ENCODE results near the gene CD47.

CD47 gene

DNA sequence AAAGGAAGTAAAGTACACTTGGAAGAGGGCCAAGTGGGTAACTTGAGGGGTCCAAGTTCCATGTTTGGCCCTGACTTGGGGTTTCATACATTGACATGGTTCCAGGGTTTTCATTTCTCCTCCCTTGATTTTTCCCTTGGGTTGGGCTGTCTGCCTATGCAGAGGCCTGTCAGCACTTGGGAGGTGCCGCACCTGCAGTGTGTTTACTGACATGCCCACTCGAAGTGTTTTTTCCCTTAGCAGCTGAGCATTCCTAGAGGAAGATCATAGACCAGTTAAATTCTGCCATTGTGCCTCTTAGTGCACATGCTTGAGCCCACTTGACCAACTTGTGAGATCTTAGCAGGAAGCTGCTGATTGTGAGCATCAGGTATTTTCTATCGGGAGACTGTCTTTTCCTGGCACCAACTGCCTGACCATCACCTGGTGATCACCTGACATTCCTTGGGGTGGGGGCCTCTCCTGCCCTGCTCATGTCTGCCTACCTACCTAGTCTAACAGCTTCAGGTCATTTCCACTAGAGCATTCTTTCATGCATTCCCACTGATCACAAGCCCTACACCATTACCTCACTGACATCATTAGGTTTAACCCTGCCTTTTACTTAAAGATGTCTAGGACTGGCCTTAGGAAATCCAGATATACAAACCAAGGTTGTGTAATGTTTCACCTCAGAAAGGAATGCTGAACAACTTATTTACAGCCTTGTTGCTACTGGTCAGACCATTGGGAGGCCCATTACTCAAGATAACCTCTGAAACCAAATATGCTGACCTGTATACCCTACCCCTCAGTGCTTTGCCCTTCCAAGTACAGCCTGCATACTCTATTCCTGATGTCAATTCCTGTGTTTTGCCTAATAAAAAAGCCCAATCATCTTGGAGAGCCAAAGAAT lies 68.3 kb downstream of the CD47 start:
- Histone ChIP-seq H3K4me3 (ENCODE audit: low read depth in 1 of 2, low read length in 2 of 2) (no peak overlapping the region), H3K4me1 (ENCODE audit: control insufficient read depth in 1 of 2, insufficient read depth in 2 of 2, low read length in 2 of 2) (no peaks in the 10 kb centered on the region), H3K36me3 (ENCODE audit: control insufficient read depth in 1 of 2, insufficient read depth in 2 of 2, low read length in 2 of 2) (no peaks in the 10 kb centered on the region), H3K9me3 (ENCODE audit: control insufficient read depth in 1 of 2, low read length in 2 of 2) (no peaks in the 10 kb centered on the region), H3K27ac (ENCODE audit: low read length) (no peak overlapping the region), H3K27me3 (ENCODE audit: low read depth, low read length) (no peaks in the 10 kb centered on the region)

DNA sequence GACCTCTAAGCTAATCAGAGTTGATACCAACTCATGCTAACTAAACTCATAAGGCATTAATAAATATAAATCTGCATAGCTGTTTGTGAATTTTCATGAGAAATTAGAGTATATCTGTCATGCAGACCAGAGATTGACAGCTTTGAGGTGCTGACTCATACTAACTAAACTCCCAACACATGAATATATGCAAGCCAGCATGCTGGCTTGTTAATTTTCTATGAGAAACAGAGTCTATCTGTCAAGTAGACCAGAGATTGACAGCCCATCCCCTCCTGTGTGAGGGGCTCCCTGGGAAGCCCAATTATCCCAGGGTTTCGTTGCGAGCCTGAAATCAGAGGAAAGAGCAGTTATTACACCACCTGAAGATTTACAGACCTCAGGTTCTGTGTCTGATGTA lies 69.3 kb downstream of the CD47 start:
- Histone ChIP-seq H3K9me3 (ENCODE audit: control insufficient read depth in 1 of 2, low read length in 2 of 2) (no peaks in the 10 kb centered on the region), H3K36me3 (ENCODE audit: control insufficient read depth in 1 of 2, insufficient read depth in 2 of 2, low read length in 2 of 2) (no peaks in the 10 kb centered on the region), H3K27me3 (ENCODE audit: low read depth, low read length) (no peaks in the 10 kb centered on the region), H3K27ac (ENCODE audit: low read length) (no peak overlapping the region), H3K4me3 (ENCODE audit: low read depth in 1 of 2, low read length in 2 of 2) (no peak overlapping the region), H3K4me1 (ENCODE audit: control insufficient read depth in 1 of 2, insufficient read depth in 2 of 2, low read length in 2 of 2) (no peaks in the 10 kb centered on the region)

DNA sequence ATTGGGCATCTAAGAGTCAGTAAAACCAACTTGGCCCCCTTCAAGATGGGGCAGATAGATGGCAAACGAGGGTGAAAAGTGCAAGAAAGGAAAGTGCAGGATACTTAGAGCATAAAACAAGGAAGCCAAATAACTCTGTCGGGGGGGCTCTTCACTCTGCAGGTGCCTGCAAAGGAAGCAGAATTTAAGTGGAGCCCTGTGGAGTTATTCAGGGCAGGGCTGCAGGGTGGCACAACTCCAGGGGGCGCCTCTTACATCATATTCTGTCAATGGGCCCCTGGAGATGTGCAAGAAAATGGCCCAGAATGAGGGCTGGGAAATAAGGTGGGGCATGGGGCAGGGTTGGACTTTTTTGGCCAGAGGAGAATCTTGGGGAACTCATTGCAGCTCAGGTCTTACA lies 69.7 kb downstream of the CD47 start:
- Histone ChIP-seq H3K4me3 (ENCODE audit: low read depth in 1 of 2, low read length in 2 of 2) (no peak overlapping the region), H3K27ac (ENCODE audit: low read length) (no peak overlapping the region), H3K36me3 (ENCODE audit: control insufficient read depth in 1 of 2, insufficient read depth in 2 of 2, low read length in 2 of 2) (no peaks in the 10 kb centered on the region), H3K9me3 (ENCODE audit: control insufficient read depth in 1 of 2, low read length in 2 of 2) (no peaks in the 10 kb centered on the region), H3K4me1 (ENCODE audit: control insufficient read depth in 1 of 2, insufficient read depth in 2 of 2, low read length in 2 of 2) (no peaks in the 10 kb centered on the region), H3K27me3 (ENCODE audit: low read depth, low read length) (no peaks in the 10 kb centered on the region)

DNA sequence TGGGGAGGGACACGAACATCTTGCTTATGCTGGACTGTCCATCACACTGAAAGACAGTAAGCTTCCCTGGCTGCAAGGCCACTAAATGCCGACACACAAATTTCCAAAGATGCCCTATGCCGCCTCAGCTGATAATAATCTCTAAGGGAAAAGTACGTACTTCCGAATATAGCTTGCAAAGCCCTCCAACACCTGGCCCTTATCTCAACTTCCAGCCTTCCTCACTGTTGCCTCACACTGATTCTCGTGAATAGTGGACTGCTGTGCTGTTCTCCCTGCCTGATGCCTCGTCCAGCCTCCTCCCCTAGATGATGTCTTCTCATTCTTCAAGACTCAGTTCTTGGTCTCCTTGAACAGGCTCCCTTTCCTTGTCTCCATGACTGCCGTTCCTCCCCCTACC lies 72.3 kb downstream of the CD47 start:
- Histone ChIP-seq H3K9me3 (ENCODE audit: control insufficient read depth in 1 of 2, low read length in 2 of 2) (no peaks in the 10 kb centered on the region), H3K27ac (ENCODE audit: low read length) (no peak overlapping the region), H3K36me3 (ENCODE audit: control insufficient read depth in 1 of 2, insufficient read depth in 2 of 2, low read length in 2 of 2) (no peaks in the 10 kb centered on the region), H3K4me1 (ENCODE audit: control insufficient read depth in 1 of 2, insufficient read depth in 2 of 2, low read length in 2 of 2) (peaks cover 0 to 4% of the 10 kb centered on the region in 2 donors), H3K27me3 (ENCODE audit: low read depth, low read length) (no peaks in the 10 kb centered on the region), H3K4me3 (ENCODE audit: low read depth in 1 of 2, low read length in 2 of 2) (no peak overlapping the region)

DNA sequence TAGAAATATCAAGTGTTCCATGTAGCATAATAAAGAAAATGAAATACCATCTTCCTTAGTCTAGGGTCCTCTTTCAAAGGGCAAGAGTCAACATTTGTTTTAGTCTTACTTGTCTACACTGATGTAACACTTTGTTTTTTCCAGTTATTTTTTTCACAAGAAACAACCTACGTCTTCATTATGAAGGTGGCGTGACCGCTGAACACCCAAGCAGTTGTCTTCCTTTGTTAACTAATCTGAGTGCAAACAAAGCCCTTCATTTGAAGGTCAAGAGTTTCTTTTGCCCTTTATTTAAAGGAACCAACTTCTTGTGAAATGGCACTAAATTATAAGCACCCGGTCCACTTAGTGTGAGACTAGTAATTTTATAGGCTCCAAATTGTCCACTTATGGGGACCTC lies 73.2 kb downstream of the CD47 start:
- H3K4me3 ChIP-seq (ENCODE audit: low read depth in 1 of 2, low read length in 2 of 2) = no peak overlapping the region
- H3K9me3 ChIP-seq (ENCODE audit: control insufficient read depth in 1 of 2, low read length in 2 of 2) = no peaks in the 10 kb centered on the region
- no peaks in the 10 kb centered on the region for H3K36me3 ChIP-seq (ENCODE audit: control insufficient read depth in 1 of 2, insufficient read depth in 2 of 2, low read length in 2 of 2)
- H3K27me3 ChIP-seq (ENCODE audit: low read depth, low read length) = no peaks in the 10 kb centered on the region
- no peak overlapping the region for H3K27ac ChIP-seq (ENCODE audit: low read length)
- peaks cover 0 to 4% of the 10 kb centered on the region in 2 donors for H3K4me1 ChIP-seq (ENCODE audit: control insufficient read depth in 1 of 2, insufficient read depth in 2 of 2, low read length in 2 of 2)

DNA sequence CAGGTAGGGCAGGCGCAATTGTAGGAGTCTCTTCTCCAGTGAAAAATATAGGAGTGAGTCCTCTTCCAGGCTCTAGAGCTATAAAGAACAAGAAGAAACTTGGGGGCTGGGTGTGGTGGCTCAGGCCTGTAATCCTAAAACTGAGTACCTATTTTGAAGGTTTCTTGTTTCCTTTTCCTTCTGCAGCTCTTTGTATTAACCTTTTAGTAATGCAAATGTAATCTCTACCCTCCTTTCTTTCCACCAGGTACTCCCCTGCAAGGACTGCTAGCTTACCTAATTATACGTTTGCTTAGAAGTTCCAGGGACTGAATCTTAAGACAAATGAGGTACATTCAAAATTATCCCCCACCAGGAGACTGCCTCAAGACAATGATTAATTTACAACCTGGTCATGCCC lies 75.9 kb downstream of the CD47 start:
- Histone ChIP-seq H3K27ac (ENCODE audit: low read length) (no peak overlapping the region), H3K9me3 (ENCODE audit: control insufficient read depth in 1 of 2, low read length in 2 of 2) (no peaks in the 10 kb centered on the region)

DNA sequence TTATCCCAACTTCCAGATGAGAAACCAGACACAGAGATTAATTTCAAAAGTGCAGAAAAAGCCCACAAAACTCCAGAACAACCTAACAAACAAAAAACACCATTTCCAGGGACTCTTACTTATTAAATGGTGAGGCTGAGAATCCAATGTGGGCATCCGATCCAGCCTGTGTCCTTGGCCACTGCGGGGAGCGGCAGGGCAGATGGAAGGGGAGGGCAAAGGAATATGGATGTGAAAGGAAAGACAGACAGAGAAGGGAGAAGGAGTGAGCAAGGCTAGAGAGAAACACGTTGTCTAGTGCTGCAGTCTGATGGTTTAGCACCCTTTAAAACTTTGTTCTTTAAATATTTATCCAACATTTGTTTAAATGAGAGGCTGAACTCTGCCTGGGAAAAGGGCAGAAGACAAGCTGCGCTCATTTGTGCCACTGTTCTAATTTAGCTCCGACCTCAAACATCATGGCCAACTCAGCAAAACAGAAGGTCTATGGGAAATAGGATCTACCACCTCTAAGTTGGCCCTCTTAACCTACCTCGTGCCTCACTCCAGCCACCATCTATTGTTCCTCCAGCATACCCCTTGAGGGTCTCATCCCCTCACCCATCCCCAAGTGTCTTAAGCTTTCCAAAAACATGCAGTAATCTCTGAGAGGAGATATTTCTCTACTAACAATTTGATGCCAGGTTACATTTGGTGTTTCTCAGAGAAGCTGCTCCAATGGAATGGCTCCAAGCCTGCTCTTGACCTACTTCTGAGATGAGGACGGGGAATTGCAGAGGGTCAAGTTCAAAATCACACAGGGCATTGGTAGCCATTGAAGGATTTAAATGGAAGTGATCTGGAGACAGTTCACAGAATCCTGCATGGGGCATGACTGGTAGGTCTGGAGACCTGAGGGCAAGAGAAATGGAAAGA lies 77.4 kb downstream of the CD47 start:
- H3K4me3 ChIP-seq (ENCODE audit: low read depth in 1 of 2, low read length in 2 of 2) = no peak overlapping the region
- no peaks in the 10 kb centered on the region for H3K27me3 ChIP-seq (ENCODE audit: low read depth, low read length)
- H3K4me1 ChIP-seq (ENCODE audit: control insufficient read depth in 1 of 2, insufficient read depth in 2 of 2, low read length in 2 of 2) = peaks cover 0 to 4% of the 10 kb centered on the region in 2 donors
- H3K36me3 ChIP-seq (ENCODE audit: control insufficient read depth in 1 of 2, insufficient read depth in 2 of 2, low read length in 2 of 2) = no peaks in the 10 kb centered on the region
- H3K9me3 ChIP-seq (ENCODE audit: control insufficient read depth in 1 of 2, low read length in 2 of 2) = no peaks in the 10 kb centered on the region
- no peak overlapping the region for H3K27ac ChIP-seq (ENCODE audit: low read length)

More for the DNA sequence above, 75.9 kb downstream of the CD47 start:
- Histone ChIP-seq H3K36me3 (ENCODE audit: control insufficient read depth in 1 of 2, insufficient read depth in 2 of 2, low read length in 2 of 2) (no peaks in the 10 kb centered on the region), H3K27me3 (ENCODE audit: low read depth, low read length) (no peaks in the 10 kb centered on the region), H3K4me3 (ENCODE audit: low read depth in 1 of 2, low read length in 2 of 2) (no peak overlapping the region), H3K4me1 (ENCODE audit: control insufficient read depth in 1 of 2, insufficient read depth in 2 of 2, low read length in 2 of 2) (peaks cover 0 to 4% of the 10 kb centered on the region in 2 donors)

DNA sequence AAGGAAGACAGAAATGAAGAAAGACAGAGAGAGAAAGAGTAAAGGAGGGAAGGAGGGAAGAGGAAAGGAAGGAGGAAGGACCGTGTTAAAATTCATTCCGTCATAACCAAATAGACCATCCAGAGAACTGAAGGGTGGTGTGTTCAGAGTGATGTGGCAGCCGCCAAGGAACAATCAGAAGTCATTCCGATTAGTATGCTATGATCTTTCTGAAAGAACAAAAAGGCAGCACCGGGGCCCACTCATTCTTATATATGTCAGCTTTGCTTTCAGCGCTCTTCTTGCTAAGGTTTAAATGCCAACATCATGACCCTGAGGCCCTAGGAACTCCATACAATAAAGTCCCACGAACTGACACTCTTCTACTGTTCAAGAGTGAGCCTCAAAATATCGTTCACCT lies 78.5 kb downstream of the CD47 start:
- Histone ChIP-seq H3K27me3 (ENCODE audit: low read depth, low read length) (no peaks in the 10 kb centered on the region), H3K4me1 (ENCODE audit: control insufficient read depth in 1 of 2, insufficient read depth in 2 of 2, low read length in 2 of 2) (peaks cover 0 to 4% of the 10 kb centered on the region in 2 donors), H3K36me3 (ENCODE audit: control insufficient read depth in 1 of 2, insufficient read depth in 2 of 2, low read length in 2 of 2) (no peaks in the 10 kb centered on the region), H3K27ac (ENCODE audit: low read length) (no peak overlapping the region), H3K4me3 (ENCODE audit: low read depth in 1 of 2, low read length in 2 of 2) (no peak overlapping the region), H3K9me3 (ENCODE audit: control insufficient read depth in 1 of 2, low read length in 2 of 2) (no peaks in the 10 kb centered on the region)

DNA sequence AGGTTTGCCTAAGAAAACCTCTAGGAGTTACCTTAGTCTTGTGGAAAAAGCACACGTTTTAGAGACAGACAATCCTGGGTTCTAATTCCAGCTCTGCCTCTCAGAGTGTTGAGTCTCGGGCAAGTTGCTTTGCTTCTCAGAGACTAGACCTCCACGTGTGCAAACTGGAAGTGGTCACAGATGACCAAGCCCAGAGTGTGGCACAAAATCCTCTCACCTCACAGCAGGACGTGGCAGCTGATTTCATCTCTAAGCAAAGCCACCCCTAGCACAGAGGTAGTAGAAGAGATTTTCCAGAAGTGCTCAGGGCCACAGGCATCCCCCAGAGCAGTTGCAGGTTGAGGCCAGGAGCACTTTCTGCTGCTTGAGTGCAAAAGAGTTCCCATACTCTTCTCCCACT lies 79.2 kb downstream of the CD47 start:
- Histone ChIP-seq H3K4me1 (ENCODE audit: control insufficient read depth in 1 of 2, insufficient read depth in 2 of 2, low read length in 2 of 2) (peaks cover 2 to 10% of the 10 kb centered on the region in 2 donors), H3K27ac (ENCODE audit: low read length) (no peak overlapping the region), H3K36me3 (ENCODE audit: control insufficient read depth in 1 of 2, insufficient read depth in 2 of 2, low read length in 2 of 2) (no peaks in the 10 kb centered on the region), H3K27me3 (ENCODE audit: low read depth, low read length) (no peaks in the 10 kb centered on the region), H3K4me3 (ENCODE audit: low read depth in 1 of 2, low read length in 2 of 2) (no peak overlapping the region), H3K9me3 (ENCODE audit: control insufficient read depth in 1 of 2, low read length in 2 of 2) (no peaks in the 10 kb centered on the region)

DNA sequence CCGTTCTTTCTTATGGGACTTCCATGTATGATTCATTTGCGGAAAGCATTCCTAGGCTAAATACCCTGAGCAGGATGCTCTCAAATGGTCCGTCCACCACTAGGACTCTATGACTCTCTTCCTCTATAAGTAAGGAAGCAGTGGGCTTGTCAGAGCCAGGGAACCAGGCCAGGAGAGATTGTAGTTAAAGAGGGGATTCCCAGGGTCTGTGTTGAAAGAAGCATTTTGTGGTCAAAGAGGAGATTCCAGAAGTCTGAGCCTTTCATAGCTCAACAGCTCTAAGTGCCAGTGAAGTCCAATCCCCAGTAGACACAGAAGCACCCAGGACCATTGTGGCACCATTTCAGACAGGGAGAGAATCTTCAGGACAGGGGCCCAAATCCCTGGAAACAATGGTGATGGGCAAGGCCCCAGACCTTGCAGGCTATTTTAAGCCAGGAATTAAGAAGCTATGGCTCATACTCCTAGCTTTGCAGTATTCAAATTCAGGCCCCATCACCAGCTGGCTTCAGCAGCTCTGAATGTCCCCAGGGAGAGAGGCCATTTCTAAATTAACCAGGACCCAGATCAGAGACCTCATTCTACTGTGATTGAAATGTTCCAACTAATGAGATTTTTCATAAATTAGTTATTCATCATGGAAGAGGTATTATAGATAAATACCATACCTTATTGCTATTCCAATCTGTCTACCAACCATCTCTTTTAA lies 81.7 kb downstream of the CD47 start:
- no peaks in the 10 kb centered on the region for H3K9me3 ChIP-seq (ENCODE audit: control insufficient read depth in 1 of 2, low read length in 2 of 2)
- no peaks in the 10 kb centered on the region for H3K27me3 ChIP-seq (ENCODE audit: low read depth, low read length)
- no peak overlapping the region for H3K27ac ChIP-seq (ENCODE audit: low read length)

DNA sequence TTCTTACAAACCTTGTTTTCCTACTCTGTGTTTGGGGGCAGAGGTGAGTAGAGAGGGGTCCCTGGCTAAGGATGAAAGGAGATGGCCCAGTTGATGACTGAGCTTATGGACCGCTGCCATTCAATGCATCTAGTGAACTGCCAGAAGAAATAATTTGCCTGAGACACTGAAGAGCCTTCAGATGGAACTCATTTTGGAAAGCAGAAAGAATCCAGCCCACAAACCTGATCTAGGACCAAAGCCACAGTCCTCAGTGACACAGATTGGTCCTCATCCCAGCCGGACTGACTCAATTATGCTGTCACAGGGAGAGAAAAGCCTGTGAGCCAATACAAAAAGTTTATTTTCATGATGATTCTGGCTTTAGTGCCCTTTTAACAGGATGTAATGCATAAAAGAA lies 82.7 kb downstream of the CD47 start:
- peaks cover 10 to 15% of the 10 kb centered on the region in 2 donors for H3K4me1 ChIP-seq (ENCODE audit: control insufficient read depth in 1 of 2, insufficient read depth in 2 of 2, low read length in 2 of 2)
- no peaks in the 10 kb centered on the region for H3K36me3 ChIP-seq (ENCODE audit: control insufficient read depth in 1 of 2, insufficient read depth in 2 of 2, low read length in 2 of 2)
- no peaks in the 10 kb centered on the region for H3K27me3 ChIP-seq (ENCODE audit: low read depth, low read length)
- no peaks in the 10 kb centered on the region for H3K9me3 ChIP-seq (ENCODE audit: control insufficient read depth in 1 of 2, low read length in 2 of 2)
- H3K4me3 ChIP-seq (ENCODE audit: low read depth in 1 of 2, low read length in 2 of 2) = no peak overlapping the region
- H3K27ac ChIP-seq (ENCODE audit: low read length) = no peak overlapping the region

More for the DNA sequence above, 81.7 kb downstream of the CD47 start:
- Histone ChIP-seq H3K4me3 (ENCODE audit: low read depth in 1 of 2, low read length in 2 of 2) (no peak overlapping the region), H3K4me1 (ENCODE audit: control insufficient read depth in 1 of 2, insufficient read depth in 2 of 2, low read length in 2 of 2) (peaks cover 10 to 19% of the 10 kb centered on the region in 2 donors), H3K36me3 (ENCODE audit: control insufficient read depth in 1 of 2, insufficient read depth in 2 of 2, low read length in 2 of 2) (no peaks in the 10 kb centered on the region)

Data from muscle layer of duodenum (tissue), 2 donors.